Right cardiac atrium (tissue), 5 donors: Measurements from ENCODE around the gene TMEM200A. TPM values are rescaled to one million over a fixed set of nuclear protein-coding genes. Genes with fewer than 3 reads are reported as not detected.

ENCODE experiments used
- ATAC-seq, 2 donors: fragments of 200-7000 bp; cut with Tn5 transposase; one replicate each; pipeline versions ENCODE4 v1.8.0 to v1.9.1; 2020; ENCODE audit warnings: moderate library complexity in 2 of 2, mild to moderate bottlenecking in 1 of 2
- DNase-seq, 3 donors: peaks; one replicate each; pipeline ENCODE4 v3.0.0-alpha.2; 2020
- H3K27ac ChIP-seq: one replicate; pipeline ENCODE4 v1.5.1; 2013; ENCODE audit warnings: mild to moderate bottlenecking, low read length, control low read depth, moderate library complexity
- H3K27me3 ChIP-seq: one replicate; pipeline ENCODE4 v1.6.1; 2013; ENCODE audit not compliant: control insufficient read depth, insufficient read depth
- H3K4me1 ChIP-seq: one replicate; pipeline ENCODE4 v1.6.1; 2013; ENCODE audit warnings: low read length; ENCODE audit not compliant: control insufficient read depth, insufficient read depth
- H3K4me3 ChIP-seq: one replicate; pipeline ENCODE4 v1.5.1; 2013; ENCODE audit warnings: low read length, control low read depth
- H3K9me3 ChIP-seq: one replicate; pipeline ENCODE4 v1.6.1; 2013; ENCODE audit warnings: low read length; ENCODE audit not compliant: control insufficient read depth
- WGBS: extraction: QIAGEN DNeasy Blood & Tissue Kit; methylation state at CpG from one replicate; pipeline ENCODE4 v1.1.7; 2013; 5-methylcytosine and 5-hydroxymethylcytosine counted together
- intact Hi-C, 4 donors: fragments of 100-400 bp; cut with DNase I; formaldehyde crosslinking; loops; one replicate each; pipeline versions ENCODE4 v1.11.0 to v1.14.0; 2022 to 2023
- polyA plus RNA-seq: library from polyadenylated mRNA; stranded (reverse); fragments of 200-250 nt; gene quantifications from one replicate; pipeline ENCODE4 v1.2.3, GENCODE V29; 2013
- total RNA-seq, 4 donors: library from RNA; stranded (reverse); fragmentation: NEBNext Ultra II Directional; extraction: Animal tissue kit (Norgen Biotek cat#: 25700); gene quantifications; one replicate each; pipeline ENCODE4 v1.2.1, GENCODE V29; 2021
- donor health status: healthy with polysubstance abuse.
- donor health status: DM: no; HTN: yes; CAD: no.
- donor health status: DM: no; HTN: no; CAD: no.
- donor health status: DM: no; HTN: yes; CAD: no; lungs with severe emphysema.
- donor health status: DM: yes; HTN: yes; CAD: no.

TMEM200A gene
- total and polyA plus RNA-seq, 5 donors = 0.14 to 0.45 (median 0.27) TPM

DNA sequence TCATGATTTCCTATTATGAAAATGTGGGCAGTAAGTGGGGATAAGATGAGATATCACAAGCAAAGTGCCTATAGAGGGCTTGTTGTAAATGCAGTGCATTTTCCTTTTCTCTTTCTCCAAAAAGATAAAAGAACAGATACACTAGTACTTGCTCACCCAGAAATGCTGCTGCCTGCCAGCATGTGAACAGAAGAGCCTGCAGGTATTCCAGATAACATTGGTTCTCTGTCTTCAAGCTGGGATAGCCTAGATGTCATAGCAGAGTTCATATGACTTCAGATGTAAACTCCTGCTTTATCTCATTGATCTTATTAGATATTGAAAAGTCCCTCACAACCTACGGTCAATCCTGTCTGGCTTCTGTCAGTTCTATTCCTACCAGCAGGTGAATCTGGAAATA lies 123.7 kb downstream of the TMEM200A start:
- H3K27me3 ChIP-seq = no peaks in the 10 kb centered on the region
- no peak overlapping the region for H3K4me3 ChIP-seq
- WGBS = 75% methylated on average over 1 of the region's 1 CpG
- DNase-seq (no peak), ATAC-seq (no peak)
- intact Hi-C loops = no loop called here
- H3K27ac ChIP-seq = no peak overlapping the region
- H3K9me3 ChIP-seq = no peaks in the 10 kb centered on the region
- H3K4me1 ChIP-seq = no peaks in the 10 kb centered on the region

Other genes starting within 250 kb of the TMEM200A start
- 1 to 10 TPM in 2 of 4 donors, under 1 TPM in 1, not detected in 1; 0.84 to 1.6 (median 1.2) TPM for gene SAMD3, start 143.1 kb upstream of the TMEM200A start, total RNA-seq
- gene SAMD3, start 143.1 kb upstream of the TMEM200A start, polyA plus RNA-seq = 0.11 TPM